ENCODE data around the gene FGF10. TPM values are rescaled to one million over a fixed set of nuclear protein-coding genes. Genes with fewer than 3 reads are reported as not detected.
A peak's percentile ranks its signal among the peaks of the same experiment; 100 is the strongest.

The FGF10 gene
- total RNA-seq, 1 experiment from 2014 or later: not detected

DNA sequence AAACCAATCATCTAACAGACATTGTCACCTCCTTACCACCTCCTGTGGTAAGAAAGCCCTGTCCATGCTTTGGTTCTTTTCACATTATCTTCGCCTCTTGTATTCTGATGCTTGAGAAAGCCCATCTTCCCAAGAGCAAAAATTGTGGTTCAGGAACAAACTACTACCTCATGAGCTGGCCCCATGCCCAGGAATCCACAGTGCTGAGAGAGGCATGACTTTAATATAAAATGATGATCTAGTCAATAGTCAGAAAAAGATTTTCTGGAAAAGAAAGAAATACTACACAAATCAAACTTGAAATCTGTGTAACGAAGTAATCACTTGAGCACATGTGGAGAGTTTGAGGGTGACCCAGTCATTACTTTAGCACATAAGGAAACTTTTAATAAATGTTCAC lies 94.7 kb downstream of the FGF10 start:
- DNase-seq (ENCODE audit: unreplicated experiment): peak; percentile 31
- intact Hi-C loops (cut with micrococcal nuclease): no loop called here
- Mint-ChIP-seq H3K4me3 (ENCODE audit: unreplicated experiment) (no peak overlapping the region), H3K4me1 (ENCODE audit: insufficient read depth, unreplicated experiment) (no peaks in the 10 kb centered on the region), H3K27ac (ENCODE audit: low read depth, unreplicated experiment) (no peak overlapping the region), H3K27me3 (ENCODE audit: insufficient read depth, unreplicated experiment) (no peaks in the 10 kb centered on the region), H3K9me3 (ENCODE audit: unreplicated experiment) (peaks cover 7% of the 10 kb centered on the region), H3K36me3 (ENCODE audit: insufficient read depth, unreplicated experiment) (no peaks in the 10 kb centered on the region)
- BruUV-seq (replicated peaks): no TSS peak
- TF ChIP-seq, protein P1, sequence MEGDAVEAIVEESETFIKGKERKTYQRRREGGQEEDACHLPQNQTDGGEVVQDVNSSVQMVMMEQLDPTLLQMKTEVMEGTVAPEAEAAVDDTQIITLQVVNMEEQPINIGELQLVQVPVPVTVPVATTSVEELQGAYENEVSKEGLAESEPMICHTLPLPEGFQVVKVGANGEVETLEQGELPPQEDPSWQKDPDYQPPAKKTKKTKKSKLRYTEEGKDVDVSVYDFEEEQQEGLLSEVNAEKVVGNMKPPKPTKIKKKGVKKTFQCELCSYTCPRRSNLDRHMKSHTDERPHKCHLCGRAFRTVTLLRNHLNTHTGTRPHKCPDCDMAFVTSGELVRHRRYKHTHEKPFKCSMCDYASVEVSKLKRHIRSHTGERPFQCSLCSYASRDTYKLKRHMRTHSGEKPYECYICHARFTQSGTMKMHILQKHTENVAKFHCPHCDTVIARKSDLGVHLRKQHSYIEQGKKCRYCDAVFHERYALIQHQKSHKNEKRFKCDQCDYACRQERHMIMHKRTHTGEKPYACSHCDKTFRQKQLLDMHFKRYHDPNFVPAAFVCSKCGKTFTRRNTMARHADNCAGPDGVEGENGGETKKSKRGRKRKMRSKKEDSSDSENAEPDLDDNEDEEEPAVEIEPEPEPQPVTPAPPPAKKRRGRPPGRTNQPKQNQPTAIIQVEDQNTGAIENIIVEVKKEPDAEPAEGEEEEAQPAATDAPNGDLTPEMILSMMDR (IDR thresholded peaks at IDR 0.05; ENCODE audit: unreplicated experiment): no peak
- ChIA-PET CTCF (interaction anchor here (1.5 kb wide), 1 partner anchor 11 kb away, joined by 5 read pairs; no protein-coding TSS in a partner anchor), POLR2A (no interaction called here)

DNA sequence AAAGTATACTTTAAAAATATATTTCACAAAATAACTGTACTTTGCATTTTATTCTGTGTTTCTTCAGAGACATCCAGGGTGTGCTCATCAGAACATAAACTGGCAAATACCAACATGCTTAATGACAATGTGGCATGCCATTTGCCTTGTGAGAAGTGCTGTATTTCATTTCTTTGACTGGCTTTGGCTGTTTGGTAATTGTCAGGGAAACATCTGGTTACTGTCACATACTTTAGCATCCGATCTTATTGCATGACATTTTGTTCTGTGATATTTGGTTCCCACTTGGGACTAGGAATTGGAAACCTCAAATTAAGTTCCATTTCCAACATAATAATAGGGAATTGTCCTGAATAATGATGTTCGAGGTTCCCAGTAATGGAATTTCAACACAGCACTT lies 96.5 kb downstream of the FGF10 start:
- peaks cover 12% of the 10 kb centered on the region for H3K9me3 Mint-ChIP-seq (ENCODE audit: unreplicated experiment)
- no peak overlapping the region for H3K4me3 Mint-ChIP-seq (ENCODE audit: unreplicated experiment)
- no peak overlapping the region for H3K27ac Mint-ChIP-seq (ENCODE audit: low read depth, unreplicated experiment)
- DNase-seq (ENCODE audit: unreplicated experiment): no peak
- TF ChIP-seq, protein P1 (IDR thresholded peaks at IDR 0.05; ENCODE audit: unreplicated experiment): no peak
- intact Hi-C loops (cut with micrococcal nuclease): no loop called here
- no TSS peak for BruUV-seq (replicated peaks)
- H3K4me1 Mint-ChIP-seq (ENCODE audit: insufficient read depth, unreplicated experiment): no peaks in the 10 kb centered on the region
- ChIA-PET CTCF (no interaction called here), POLR2A (no interaction called here)
- H3K36me3 Mint-ChIP-seq (ENCODE audit: insufficient read depth, unreplicated experiment): no peaks in the 10 kb centered on the region
- no peaks in the 10 kb centered on the region for H3K27me3 Mint-ChIP-seq (ENCODE audit: insufficient read depth, unreplicated experiment)

DNA sequence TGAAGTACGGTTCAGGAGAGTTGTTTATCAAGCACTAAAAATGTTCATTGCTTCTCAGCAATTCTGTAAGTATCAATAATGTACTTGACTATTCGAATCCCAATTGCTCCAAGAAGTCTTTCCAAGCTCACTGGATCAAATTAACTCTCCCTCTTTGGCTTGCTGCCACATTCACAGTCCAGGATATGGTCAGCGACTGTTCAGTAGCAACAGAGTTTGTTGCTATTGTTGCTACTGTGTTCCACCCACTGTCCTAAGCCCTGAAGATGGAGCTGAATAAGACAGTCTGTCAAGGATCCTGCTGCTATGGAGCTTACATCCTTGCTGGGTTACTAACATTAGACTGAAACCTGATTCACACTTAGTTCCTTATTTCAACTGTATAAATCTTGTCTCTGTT lies 110.8 kb downstream of the FGF10 start:
- ChIA-PET CTCF (interaction anchor here (1.0 kb wide), 1 partner anchor 54 kb away, joined by 4 read pairs; no protein-coding TSS in a partner anchor), POLR2A (no interaction called here)
- TF ChIP-seq, protein P1 (IDR thresholded peaks at IDR 0.05; ENCODE audit: unreplicated experiment): no peak
- peak; percentile 12 for DNase-seq (ENCODE audit: unreplicated experiment)
- Mint-ChIP-seq H3K9me3 (ENCODE audit: unreplicated experiment) (no peaks in the 10 kb centered on the region), H3K36me3 (ENCODE audit: insufficient read depth, unreplicated experiment) (no peaks in the 10 kb centered on the region), H3K27ac (ENCODE audit: low read depth, unreplicated experiment) (no peak overlapping the region), H3K4me1 (ENCODE audit: insufficient read depth, unreplicated experiment) (no peaks in the 10 kb centered on the region), H3K27me3 (ENCODE audit: insufficient read depth, unreplicated experiment) (no peaks in the 10 kb centered on the region), H3K4me3 (ENCODE audit: unreplicated experiment) (no peak overlapping the region)
- BruUV-seq (replicated peaks): no TSS peak
- intact Hi-C loops (cut with micrococcal nuclease): no loop called here

DNA sequence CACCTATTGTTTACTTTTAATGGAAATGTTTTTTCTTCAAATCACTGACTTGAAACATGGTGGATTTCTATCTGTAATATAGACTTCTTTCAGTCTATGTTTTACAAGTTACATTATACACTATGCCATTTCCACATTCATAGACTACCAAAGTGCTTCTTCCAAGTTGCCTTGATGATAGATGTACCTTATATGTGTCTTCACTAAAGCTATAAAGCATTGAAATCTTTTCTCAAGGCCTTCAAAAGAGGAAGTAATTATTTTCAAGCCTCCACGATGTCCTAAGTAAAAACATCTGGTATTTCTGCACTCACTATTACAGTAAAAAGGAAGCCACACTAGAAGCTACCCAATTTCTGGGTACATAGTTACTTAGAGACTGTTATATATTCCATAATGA lies 113.3 kb downstream of the FGF10 start:
- no TSS peak for BruUV-seq (replicated peaks)
- no peak overlapping the region for H3K27ac Mint-ChIP-seq (ENCODE audit: low read depth, unreplicated experiment)
- intact Hi-C loops (cut with micrococcal nuclease): no loop called here
- H3K27me3 Mint-ChIP-seq (ENCODE audit: insufficient read depth, unreplicated experiment): no peaks in the 10 kb centered on the region
- no peak for DNase-seq (ENCODE audit: unreplicated experiment)
- H3K4me1 Mint-ChIP-seq (ENCODE audit: insufficient read depth, unreplicated experiment): no peaks in the 10 kb centered on the region
- TF ChIP-seq, protein P1 (IDR thresholded peaks at IDR 0.05; ENCODE audit: unreplicated experiment): no peak
- H3K4me3 Mint-ChIP-seq (ENCODE audit: unreplicated experiment): no peak overlapping the region
- no peaks in the 10 kb centered on the region for H3K36me3 Mint-ChIP-seq (ENCODE audit: insufficient read depth, unreplicated experiment)
- no peaks in the 10 kb centered on the region for H3K9me3 Mint-ChIP-seq (ENCODE audit: unreplicated experiment)
- POLR2A ChIA-PET: no interaction called here
- CTCF ChIA-PET: no interaction called here
